K562 (cell line): ENCODE results near the gene KCNQ2. TPM values are rescaled to one million over a fixed set of nuclear protein-coding genes. Genes with fewer than 3 reads are reported as not detected.

ENCODE experiments used
- CUX1 ChIP-seq: fragments of 200-800 bp; sonication (Bioruptor generic); IDR thresholded peaks from 2 replicates; pipeline ENCODE4 v1.6.1; 2016; ENCODE audit warnings: missing genetic modification characterization, missing compliant biosample characterization
- HSF4 ChIP-seq: fragments of 250-450 bp; sonication (Bioruptor Pico); IDR thresholded peaks from 2 replicates; pipeline ENCODE4 v2.1.2; 2022; ENCODE audit warnings: mild to moderate bottlenecking, moderate library complexity, borderline replicate concordance
- TCF7L2 ChIP-seq: fragments of 150-350 bp; IDR thresholded peaks from 2 replicates; pipeline ENCODE4 v1.6.1; 2016; ENCODE audit warnings: low read depth, mild to moderate bottlenecking, low read length, moderate library complexity
- ZNF507 ChIP-seq: conservative IDR thresholded peaks from 2 replicates; pipeline ENCODE4 v1.6.1; 2017; ENCODE audit warnings: missing genetic modification characterization, missing compliant biosample characterization
- ZNF639 ChIP-seq, 2 experiments: fragments of 200-800 bp in 1 of 2; sonication (Bioruptor generic) in 1 of 2; sonication (generic) in 1 of 2; formaldehyde crosslinking in 1 of 2; IDR thresholded peaks in 1 of 2; conservative IDR thresholded peaks in 1 of 2; 2 replicates each; pipeline versions ENCODE4 v1.5.0 to v1.6.1; 2016 to 2020; ENCODE audit warnings: missing compliant biosample characterization in 1 of 2, missing genetic modification characterization in 1 of 2, missing genetic modification reagents in 1 of 2
- ZNF785 ChIP-seq: fragments of 250-450 bp; sonication (Bioruptor Pico); IDR thresholded peaks from 2 replicates; pipeline ENCODE4 v1.4.0; 2020; ENCODE audit warnings: mild to moderate bottlenecking
- polyA plus RNA-seq, 8 experiments: library from polyadenylated mRNA; depleted of rRNA in 4 of 8; stranded (reverse) in 5 of 8; unstranded in 3 of 8; fragments of >200 nt; fragmentation: Nextera tagmentation in 2 of 8; fragmentation: Illumina TruSeq in 1 of 8; extraction: Ambion mirVana in 2 of 8; extraction: Trizol in 1 of 8; gene quantifications; 2 replicates each; pipeline versions ENCODE4 v1.2.1 to v1.2.3, GENCODE V29; 2011 to 2014; ENCODE audit warnings: inconsistent platforms in 1 of 8, missing spikeins in 1 of 8
- total RNA-seq, 7 experiments: library from RNA; depleted of rRNA in 6 of 7; stranded (reverse); fragments of >200 nt in 6 of 7; fragmentation: Illumina TruSeq in 2 of 7; extraction: Trizol in 2 of 7; gene quantifications; 2 replicates each; pipeline versions ENCODE4 v1.2.1 to v1.2.3, GENCODE V29; 2011 to 2021; ENCODE audit warnings: low replicate concordance in 1 of 7
- TF ChIP-seq, protein P1 (sequence below): fragments of 450-650 bp; IDR thresholded peaks from 2 replicates; pipeline ENCODE4 v1.6.1; 2018; ENCODE audit not compliant: partially characterized antibody
- TF ChIP-seq, protein P2 (sequence below): sonication (generic); formaldehyde crosslinking; IDR thresholded peaks from 2 replicates; pipeline ENCODE4 v1.8.0; 2022; ENCODE audit warnings: mild to moderate bottlenecking, missing genetic modification reagents
- TF ChIP-seq, protein P3 (sequence below): sonication (generic); formaldehyde crosslinking; IDR thresholded peaks from 2 replicates; pipeline ENCODE4 v1.8.1; 2023; ENCODE audit warnings: missing genetic modification reagents, mild to moderate bottlenecking, borderline replicate concordance

KCNQ2 gene
- total and polyA plus RNA-seq, 9 of the 15 experiments (the other 6 are each of a cell fraction or from before 2014, with no cell fraction given): 0.13 to 0.16 TPM; not detected in 7

DNA sequence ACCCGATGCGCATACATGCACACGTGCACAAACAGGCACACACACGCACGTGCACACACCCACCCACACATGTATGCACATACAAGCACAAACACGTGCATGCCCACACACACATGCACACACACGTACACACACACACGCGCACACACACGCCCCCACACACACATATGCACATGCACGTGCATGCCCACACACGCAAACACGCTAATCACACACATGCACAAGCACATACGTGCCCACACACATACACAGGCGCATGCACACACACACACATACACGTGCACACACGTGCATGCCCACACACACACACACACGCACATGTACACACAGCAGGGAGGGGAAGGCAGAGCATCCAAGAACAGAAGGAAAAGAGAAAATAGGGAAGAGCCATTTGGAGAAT lies 84.5 kb downstream of the KCNQ2 start (continued):
- TF ChIP-seq ZNF639 (CRISPR knock-in tag; conservative IDR thresholded peaks at IDR 0.05 in 1 of 2, IDR thresholded peaks at IDR 0.05 in 1 of 2) (no peak), TCF7L2 (no peak), ZNF785 (CRISPR knock-in tag) (no peak), ZNF507 (tag) (no peak), CUX1 (CRISPR knock-in tag) (no peak), HSF4 (CRISPR knock-in tag) (no peak)
- TF ChIP-seq, protein P1, sequence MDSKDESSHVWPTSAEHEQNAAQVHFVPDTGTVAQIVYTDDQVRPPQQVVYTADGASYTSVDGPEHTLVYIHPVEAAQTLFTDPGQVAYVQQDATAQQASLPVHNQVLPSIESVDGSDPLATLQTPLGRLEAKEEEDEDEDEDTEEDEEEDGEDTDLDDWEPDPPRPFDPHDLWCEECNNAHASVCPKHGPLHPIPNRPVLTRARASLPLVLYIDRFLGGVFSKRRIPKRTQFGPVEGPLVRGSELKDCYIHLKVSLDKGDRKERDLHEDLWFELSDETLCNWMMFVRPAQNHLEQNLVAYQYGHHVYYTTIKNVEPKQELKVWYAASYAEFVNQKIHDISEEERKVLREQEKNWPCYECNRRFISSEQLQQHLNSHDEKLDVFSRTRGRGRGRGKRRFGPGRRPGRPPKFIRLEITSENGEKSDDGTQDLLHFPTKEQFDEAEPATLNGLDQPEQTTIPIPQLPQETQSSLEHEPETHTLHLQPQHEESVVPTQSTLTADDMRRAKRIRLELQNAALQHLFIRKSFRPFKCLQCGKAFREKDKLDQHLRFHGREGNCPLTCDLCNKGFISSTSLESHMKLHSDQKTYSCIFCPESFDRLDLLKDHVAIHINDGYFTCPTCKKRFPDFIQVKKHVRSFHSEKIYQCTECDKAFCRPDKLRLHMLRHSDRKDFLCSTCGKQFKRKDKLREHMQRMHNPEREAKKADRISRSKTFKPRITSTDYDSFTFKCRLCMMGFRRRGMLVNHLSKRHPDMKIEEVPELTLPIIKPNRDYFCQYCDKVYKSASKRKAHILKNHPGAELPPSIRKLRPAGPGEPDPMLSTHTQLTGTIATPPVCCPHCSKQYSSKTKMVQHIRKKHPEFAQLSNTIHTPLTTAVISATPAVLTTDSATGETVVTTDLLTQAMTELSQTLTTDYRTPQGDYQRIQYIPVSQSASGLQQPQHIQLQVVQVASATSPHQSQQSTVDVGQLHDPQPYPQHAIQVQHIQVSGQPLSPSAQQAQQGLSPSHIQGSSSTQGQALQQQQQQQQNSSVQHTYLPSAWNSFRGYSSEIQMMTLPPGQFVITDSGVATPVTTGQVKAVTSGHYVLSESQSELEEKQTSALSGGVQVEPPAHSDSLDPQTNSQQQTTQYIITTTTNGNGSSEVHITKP: no peak
- TF ChIP-seq, protein P2, sequence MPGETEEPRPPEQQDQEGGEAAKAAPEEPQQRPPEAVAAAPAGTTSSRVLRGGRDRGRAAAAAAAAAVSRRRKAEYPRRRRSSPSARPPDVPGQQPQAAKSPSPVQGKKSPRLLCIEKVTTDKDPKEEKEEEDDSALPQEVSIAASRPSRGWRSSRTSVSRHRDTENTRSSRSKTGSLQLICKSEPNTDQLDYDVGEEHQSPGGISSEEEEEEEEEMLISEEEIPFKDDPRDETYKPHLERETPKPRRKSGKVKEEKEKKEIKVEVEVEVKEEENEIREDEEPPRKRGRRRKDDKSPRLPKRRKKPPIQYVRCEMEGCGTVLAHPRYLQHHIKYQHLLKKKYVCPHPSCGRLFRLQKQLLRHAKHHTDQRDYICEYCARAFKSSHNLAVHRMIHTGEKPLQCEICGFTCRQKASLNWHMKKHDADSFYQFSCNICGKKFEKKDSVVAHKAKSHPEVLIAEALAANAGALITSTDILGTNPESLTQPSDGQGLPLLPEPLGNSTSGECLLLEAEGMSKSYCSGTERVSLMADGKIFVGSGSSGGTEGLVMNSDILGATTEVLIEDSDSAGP (CRISPR knock-in tag): no peak
- TF ChIP-seq, protein P3, sequence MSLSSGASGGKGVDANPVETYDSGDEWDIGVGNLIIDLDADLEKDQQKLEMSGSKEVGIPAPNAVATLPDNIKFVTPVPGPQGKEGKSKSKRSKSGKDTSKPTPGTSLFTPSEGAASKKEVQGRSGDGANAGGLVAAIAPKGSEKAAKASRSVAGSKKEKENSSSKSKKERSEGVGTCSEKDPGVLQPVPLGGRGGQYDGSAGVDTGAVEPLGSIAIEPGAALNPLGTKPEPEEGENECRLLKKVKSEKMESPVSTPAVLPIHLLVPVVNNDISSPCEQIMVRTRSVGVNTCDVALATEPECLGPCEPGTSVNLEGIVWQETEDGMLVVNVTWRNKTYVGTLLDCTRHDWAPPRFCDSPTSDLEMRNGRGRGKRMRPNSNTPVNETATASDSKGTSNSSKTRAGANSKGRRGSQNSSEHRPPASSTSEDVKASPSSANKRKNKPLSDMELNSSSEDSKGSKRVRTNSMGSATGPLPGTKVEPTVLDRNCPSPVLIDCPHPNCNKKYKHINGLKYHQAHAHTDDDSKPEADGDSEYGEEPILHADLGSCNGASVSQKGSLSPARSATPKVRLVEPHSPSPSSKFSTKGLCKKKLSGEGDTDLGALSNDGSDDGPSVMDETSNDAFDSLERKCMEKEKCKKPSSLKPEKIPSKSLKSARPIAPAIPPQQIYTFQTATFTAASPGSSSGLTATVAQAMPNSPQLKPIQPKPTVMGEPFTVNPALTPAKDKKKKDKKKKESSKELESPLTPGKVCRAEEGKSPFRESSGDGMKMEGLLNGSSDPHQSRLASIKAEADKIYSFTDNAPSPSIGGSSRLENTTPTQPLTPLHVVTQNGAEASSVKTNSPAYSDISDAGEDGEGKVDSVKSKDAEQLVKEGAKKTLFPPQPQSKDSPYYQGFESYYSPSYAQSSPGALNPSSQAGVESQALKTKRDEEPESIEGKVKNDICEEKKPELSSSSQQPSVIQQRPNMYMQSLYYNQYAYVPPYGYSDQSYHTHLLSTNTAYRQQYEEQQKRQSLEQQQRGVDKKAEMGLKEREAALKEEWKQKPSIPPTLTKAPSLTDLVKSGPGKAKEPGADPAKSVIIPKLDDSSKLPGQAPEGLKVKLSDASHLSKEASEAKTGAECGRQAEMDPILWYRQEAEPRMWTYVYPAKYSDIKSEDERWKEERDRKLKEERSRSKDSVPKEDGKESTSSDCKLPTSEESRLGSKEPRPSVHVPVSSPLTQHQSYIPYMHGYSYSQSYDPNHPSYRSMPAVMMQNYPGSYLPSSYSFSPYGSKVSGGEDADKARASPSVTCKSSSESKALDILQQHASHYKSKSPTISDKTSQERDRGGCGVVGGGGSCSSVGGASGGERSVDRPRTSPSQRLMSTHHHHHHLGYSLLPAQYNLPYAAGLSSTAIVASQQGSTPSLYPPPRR (CRISPR knock-in tag): no peak
